Measurements from ENCODE around the gene PTPN23. TPM values are rescaled to one million over a fixed set of nuclear protein-coding genes. Genes with fewer than 3 reads are reported as not detected.

The PTPN23 gene
- total RNA-seq, 1 donor from 2014 or later: 71.4 TPM

GRCh38 chr3:47429476-47430270 lies 48.9 kb downstream of the PTPN23 start:
- Mint-ChIP-seq H3K9me3 (ENCODE audit: low read depth) (no peaks in the 10 kb centered on the region), H3K4me3 (ENCODE audit: low read depth) (no peak overlapping the region), H3K36me3 (ENCODE audit: insufficient read depth) (peaks cover 16% of the 10 kb centered on the region), H3K4me1 (ENCODE audit: low read depth) (peaks cover 4% of the 10 kb centered on the region), H3K27ac (peak overlapping the region; percentile 15), H3K27me3 (no peaks in the 10 kb centered on the region)
- no peak for TF ChIP-seq CTCF (IDR thresholded peaks at IDR 0.05; ENCODE audit: unreplicated experiment)
- DNase-seq (ENCODE audit: low spot score, unreplicated experiment): no peak

GRCh38 chr3:47430606-47431005 lies 49.8 kb downstream of the PTPN23 start:
- H3K4me1 Mint-ChIP-seq (ENCODE audit: low read depth): no peaks in the 10 kb centered on the region
- no peak overlapping the region for H3K27ac Mint-ChIP-seq
- peaks cover 15% of the 10 kb centered on the region for H3K36me3 Mint-ChIP-seq (ENCODE audit: insufficient read depth)
- no peaks in the 10 kb centered on the region for H3K9me3 Mint-ChIP-seq (ENCODE audit: low read depth)
- no peak overlapping the region for H3K4me3 Mint-ChIP-seq (ENCODE audit: low read depth)
- no peak for TF ChIP-seq CTCF (IDR thresholded peaks at IDR 0.05; ENCODE audit: unreplicated experiment)
- DNase-seq (ENCODE audit: low spot score, unreplicated experiment): no peak
- H3K27me3 Mint-ChIP-seq: no peaks in the 10 kb centered on the region

GRCh38 chr3:47431225-47431624 lies 50.4 kb downstream of the PTPN23 start:
- no peaks in the 10 kb centered on the region for H3K9me3 Mint-ChIP-seq (ENCODE audit: low read depth)

GRCh38 chr3:47432673-47433072 lies 51.9 kb downstream of the PTPN23 start:
- Mint-ChIP-seq H3K4me1 (ENCODE audit: low read depth) (no peaks in the 10 kb centered on the region), H3K27me3 (no peaks in the 10 kb centered on the region), H3K4me3 (ENCODE audit: low read depth) (no peak overlapping the region), H3K27ac (no peak overlapping the region), H3K9me3 (ENCODE audit: low read depth) (no peaks in the 10 kb centered on the region), H3K36me3 (ENCODE audit: insufficient read depth) (peaks cover 15% of the 10 kb centered on the region)
- no peak for TF ChIP-seq CTCF (IDR thresholded peaks at IDR 0.05; ENCODE audit: unreplicated experiment)
- no peak for DNase-seq (ENCODE audit: low spot score, unreplicated experiment)

More at GRCh38 chr3:47431225-47431624, 50.4 kb downstream of the PTPN23 start:
- H3K4me1 Mint-ChIP-seq (ENCODE audit: low read depth): no peaks in the 10 kb centered on the region
- no peak overlapping the region for H3K4me3 Mint-ChIP-seq (ENCODE audit: low read depth)
- H3K27me3 Mint-ChIP-seq: no peaks in the 10 kb centered on the region
- H3K27ac Mint-ChIP-seq: no peak overlapping the region
- no peak for TF ChIP-seq CTCF (IDR thresholded peaks at IDR 0.05; ENCODE audit: unreplicated experiment)
- peaks cover 15% of the 10 kb centered on the region for H3K36me3 Mint-ChIP-seq (ENCODE audit: insufficient read depth)
- no peak for DNase-seq (ENCODE audit: low spot score, unreplicated experiment)

GRCh38 chr3:47433796-47434195 lies 53.0 kb downstream of the PTPN23 start:
- TF ChIP-seq CTCF (IDR thresholded peaks at IDR 0.05; ENCODE audit: unreplicated experiment): no peak
- H3K9me3 Mint-ChIP-seq (ENCODE audit: low read depth): no peaks in the 10 kb centered on the region
- no peak overlapping the region for H3K4me3 Mint-ChIP-seq (ENCODE audit: low read depth)

More at GRCh38 chr3:47433796-47434195, 53.0 kb downstream of the PTPN23 start:
- no peak for DNase-seq (ENCODE audit: low spot score, unreplicated experiment)
- no peaks in the 10 kb centered on the region for H3K27me3 Mint-ChIP-seq
- no peak overlapping the region for H3K27ac Mint-ChIP-seq
- peaks cover 25% of the 10 kb centered on the region for H3K36me3 Mint-ChIP-seq (ENCODE audit: insufficient read depth)
- no peaks in the 10 kb centered on the region for H3K4me1 Mint-ChIP-seq (ENCODE audit: low read depth)

All from progenitor cell of endocrine pancreas (in vitro differentiated cells).